ENCODE results near the gene TGM3.

TGM3 gene

GRCh38 chr20:2283706-2284423 is 11.9 kb upstream of the TGM3 start:
- no peak for DNase-seq (ENCODE audit: low read depth)

GRCh38 chr20:2285193-2285592 is 10.6 kb upstream of the TGM3 start:
- DNase-seq (ENCODE audit: low read depth) = no peak

- no peak for DNase-seq (ENCODE audit: low read depth)
Observed at GRCh38 chr20:2285613-2286012, 10.2 kb upstream of the TGM3 start.

DNA sequence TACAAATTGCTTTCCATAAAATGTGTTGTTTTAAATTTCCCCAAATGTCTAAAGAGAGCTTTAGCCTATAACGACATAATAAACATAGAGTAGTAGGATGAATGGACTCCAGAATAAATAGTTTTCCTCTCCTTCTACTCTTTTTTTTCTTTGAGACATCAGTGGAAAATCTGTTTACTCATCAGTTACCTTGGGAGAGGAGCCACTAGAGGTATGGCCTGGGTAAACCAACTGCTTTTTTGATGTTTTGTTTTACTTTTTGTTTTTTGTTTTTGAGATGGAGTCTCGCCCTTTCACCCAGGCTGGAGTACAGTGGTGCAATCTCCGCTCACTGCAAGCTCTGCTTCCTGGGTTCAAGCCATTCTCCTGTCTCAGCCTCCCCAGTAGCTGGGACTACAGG is 8.3 kb upstream of the TGM3 start:
- no peak for DNase-seq (ENCODE audit: low read depth)

DNA sequence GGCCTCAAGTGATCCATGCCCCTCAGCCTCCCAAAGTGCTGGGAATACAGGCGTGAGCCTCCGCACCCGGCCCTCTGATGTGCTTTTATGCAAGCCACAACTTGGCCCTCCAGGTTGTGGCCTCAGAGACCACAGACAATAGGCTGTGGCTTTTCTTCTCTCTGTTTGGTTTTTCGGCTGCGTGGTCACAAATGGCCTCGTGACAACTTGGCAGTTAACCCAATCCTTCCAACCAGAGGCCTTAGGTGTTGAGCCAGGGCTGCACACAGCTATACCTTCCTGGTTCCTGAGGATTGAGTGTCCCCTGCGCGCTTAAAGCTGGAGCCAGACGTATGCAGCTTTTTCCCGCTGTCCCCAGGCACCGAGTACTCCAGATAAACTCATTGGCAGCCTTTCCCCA is 6.3 kb upstream of the TGM3 start:
- DNase-seq (ENCODE audit: low read depth) = no peak

- DNase-seq (ENCODE audit: low read depth) = no peak
Observed at GRCh38 chr20:2290486-2290885, 5.3 kb upstream of the TGM3 start.

DNA sequence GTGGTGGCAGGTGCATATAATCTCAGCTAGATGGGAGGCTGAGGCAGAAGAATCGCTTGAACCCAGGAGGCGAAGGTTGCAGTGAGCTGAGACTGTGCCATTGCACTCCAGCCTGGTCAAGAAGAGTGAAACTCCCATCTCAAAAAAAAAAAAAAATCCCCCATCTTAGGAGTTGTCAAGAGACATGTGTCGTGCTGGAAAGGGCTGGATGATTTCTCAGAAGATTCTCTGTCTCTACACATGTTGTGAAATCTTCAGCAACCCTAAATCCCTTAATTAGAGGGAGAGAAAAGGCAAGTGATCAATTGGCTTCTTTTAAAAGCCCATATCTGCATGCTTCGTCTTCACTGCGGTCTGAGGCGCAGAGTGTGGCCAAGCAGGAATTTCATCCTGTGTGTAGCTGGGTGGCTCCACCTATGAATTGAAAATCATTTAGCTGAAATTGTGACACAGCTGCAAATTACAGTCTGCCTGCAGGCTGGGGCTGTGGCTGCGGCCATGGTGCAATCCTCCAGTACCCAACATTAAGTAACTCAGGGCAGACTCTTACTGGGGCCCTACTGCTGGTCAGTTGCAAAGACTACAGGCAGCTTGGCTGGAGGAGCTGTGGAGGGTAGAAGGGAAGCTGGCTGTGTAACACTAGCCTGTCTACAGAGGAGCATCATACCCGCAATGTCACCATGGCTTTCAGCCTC is 3.2 kb upstream of the TGM3 start:
- no peak for DNase-seq (ENCODE audit: low read depth)

DNA sequence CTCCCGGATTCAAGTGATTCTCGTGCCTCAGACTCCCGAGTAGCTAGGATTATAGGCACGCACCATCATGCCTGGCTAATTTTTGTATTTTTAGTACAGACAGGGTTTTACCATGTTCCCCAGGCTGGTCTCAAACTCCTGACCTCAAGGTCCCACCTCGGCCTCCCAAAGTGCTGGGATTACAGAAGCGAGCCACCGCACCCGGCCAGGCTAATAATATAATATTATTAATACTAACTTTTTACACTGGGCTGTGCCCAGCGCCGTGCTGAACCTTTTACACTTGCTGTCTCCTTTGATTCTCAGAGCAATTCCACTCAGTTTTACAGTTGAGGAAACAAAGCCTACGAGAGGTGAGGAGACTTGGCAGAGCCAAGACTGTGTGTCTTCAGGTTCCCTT is 2.3 kb upstream of the TGM3 start:
- no peak for DNase-seq (ENCODE audit: low read depth)

GRCh38 chr20:2293971-2294370 is 1.8 kb upstream of the TGM3 start:
- no peak for DNase-seq (ENCODE audit: low read depth)

DNA sequence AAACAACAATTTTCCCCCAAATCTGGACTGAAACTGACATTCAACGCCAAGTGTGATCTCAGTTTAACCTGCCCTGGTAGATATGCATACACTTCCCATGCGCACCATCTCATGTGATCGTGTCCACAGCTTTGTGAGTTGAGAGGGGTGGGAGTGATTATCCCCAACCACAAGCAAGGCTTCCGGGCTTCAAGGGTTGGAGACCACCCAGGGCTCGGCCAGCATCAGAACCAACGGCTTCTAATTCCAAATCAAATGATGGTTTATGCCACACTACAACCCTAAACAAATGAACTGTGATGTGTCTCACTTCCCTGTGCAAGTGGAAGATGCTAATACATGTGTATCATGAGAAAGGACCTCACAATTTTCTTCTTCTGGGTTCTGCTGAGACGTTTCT is 515 bp upstream of the TGM3 start:
- DNase-seq (ENCODE audit: low read depth) = no peak

DNA sequence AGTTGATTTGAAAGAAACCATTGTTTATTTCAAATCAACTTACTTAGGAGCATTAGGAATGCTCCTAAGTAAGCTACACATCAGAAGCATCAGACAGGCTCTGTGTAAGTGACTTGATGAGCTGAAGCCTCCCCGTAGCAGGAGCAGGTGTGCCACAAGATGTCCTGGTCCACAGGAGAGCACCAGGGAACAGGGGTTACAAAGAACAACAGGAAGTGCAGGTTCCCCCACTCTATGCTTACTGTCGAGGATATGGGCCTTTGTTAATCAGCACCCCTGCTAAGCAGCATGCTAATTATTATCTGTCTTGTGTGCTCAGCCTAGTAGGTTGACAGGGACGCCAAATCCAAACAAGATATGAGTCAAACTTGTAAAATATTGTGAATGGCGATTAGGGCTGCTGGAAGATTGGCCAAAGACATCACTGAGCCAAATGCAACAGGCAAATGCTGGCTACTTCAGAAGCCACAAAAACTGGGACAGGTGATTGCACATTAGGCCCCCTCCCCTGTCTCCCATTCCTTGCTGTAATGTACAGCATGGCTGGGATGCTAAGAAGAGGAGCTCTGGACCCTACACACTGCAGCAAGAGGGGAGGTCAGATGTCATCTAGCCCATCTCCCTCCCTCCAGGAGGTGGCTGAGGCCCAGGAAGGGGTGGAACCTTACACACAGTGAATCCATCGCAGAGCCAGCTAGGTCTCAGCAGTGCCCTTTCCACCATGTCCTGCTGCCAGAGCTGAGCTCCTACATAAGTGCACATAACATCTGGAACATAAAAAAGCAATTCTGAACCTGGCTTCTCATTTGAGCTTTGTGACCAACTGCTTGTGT is 939 bp downstream of the TGM3 start:
- DNase-seq (ENCODE audit: low read depth) = no peak

GRCh38 chr20:2297357-2297728 is 1.5 kb downstream of the TGM3 start:
- no peak for DNase-seq (ENCODE audit: low read depth)

GRCh38 chr20:2298116-2298515 is 2.3 kb downstream of the TGM3 start:
- DNase-seq (ENCODE audit: low read depth) = no peak

DNA sequence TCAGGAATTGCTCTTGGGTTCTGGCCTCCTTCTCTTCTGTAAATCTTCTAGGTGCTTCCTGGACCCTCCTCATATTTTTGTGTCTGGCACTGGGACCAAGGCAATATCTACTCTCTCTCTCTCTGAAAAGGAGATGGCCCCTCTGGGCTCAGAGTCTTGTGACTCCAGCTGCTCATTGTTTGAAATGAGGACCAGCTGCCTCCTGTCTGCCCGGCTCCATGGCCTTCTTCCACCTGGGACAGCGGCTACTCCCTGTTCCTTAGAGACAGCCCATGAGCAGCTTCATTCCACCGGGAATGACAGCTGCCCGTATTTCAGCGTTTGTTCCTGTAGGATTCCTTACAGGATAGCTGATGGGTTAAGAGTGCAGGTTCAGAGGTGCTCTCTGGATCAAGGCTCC is 2.9 kb downstream of the TGM3 start:
- no peak for DNase-seq (ENCODE audit: low read depth)

GRCh38 chr20:2299301-2299700 is 3.5 kb downstream of the TGM3 start:
- DNase-seq (ENCODE audit: low read depth) = no peak

- DNase-seq (ENCODE audit: low read depth) = no peak
Observed at GRCh38 chr20:2300002-2300401, 4.2 kb downstream of the TGM3 start.

DNA sequence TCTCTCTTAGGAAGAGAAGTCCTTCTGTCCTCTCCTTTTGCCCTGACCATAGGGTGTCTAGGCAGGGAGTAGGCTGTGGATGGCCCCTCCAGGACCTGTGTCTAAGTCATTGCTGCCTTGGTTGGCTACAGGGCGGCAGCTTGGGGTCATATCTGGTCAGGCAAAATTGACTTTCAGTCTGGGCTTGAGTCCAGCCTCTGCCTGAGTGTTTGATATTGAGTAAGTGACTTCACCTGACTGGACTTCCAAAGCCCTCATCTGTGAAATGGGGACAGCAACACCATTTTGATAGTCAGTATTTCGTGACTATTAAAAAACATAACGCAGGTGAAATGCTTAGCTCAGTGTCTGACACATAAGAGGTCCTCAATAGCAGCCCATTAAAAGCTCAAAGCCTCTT is 4.6 kb downstream of the TGM3 start:
- no peak for DNase-seq (ENCODE audit: low read depth)

- DNase-seq (ENCODE audit: low read depth) = no peak
Observed at GRCh38 chr20:2301164-2301622, 5.4 kb downstream of the TGM3 start.

GRCh38 chr20:2302384-2303060 is 6.7 kb downstream of the TGM3 start:
- no peak for DNase-seq (ENCODE audit: low read depth)

DNA sequence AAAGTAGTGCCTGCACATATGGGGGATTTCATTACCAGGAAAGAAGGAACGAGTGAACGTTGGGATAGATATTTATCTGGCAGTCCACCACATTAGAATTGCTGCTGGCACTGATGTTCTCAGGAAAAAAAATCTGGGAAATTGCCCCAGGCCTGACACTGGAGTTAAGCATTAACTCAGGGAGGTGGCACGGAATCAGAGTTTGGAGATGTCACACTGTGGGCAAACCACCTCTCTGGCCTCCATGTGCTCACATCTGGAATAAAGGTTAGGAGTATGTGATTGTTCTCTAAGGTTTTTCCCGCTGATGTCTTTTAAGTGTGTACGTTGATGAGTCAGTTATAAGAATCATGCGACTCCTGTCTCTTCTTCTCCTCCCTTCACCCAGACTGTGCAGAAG is 7.9 kb downstream of the TGM3 start:
- DNase-seq (ENCODE audit: low read depth) = no peak

DNA sequence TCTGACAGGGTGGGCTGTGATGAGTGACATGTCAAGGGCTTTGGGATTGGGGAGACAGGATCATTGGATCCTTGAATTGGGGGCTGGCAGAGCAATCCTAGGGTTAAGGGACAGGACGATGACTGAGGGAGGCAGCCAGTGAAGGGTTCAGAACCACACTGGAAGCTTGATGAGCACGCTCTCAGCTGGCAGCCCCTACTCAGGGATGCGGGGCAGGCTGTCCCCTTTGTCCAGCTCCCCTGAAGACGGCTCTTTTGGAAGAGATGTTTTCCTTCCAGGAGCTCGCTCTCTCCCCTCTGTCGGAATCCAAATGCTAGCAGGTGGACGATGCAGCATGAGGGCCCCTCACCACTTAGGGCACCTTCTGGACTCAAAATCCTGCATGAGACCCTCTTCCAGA is 8.4 kb downstream of the TGM3 start:
- DNase-seq (ENCODE audit: low read depth) = no peak

DNA sequence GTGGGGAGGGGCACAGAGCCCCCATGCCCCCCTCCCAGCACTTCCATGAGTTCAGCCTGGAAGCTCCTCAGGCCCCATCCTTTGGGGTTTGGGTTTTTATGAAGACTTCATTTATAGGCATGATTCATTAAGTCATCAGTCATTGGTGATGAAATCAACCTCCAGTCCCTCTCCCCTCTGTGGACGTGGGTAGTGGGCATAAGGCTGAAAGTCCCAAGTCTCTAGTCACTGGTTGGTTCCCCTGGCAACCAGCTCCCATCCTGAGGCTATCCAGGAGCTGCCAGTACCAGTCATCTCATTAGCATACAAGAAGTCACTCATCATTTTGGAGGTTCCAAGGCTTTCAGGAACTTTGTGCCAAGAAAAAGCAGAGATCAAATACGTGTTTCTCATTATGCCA is 9.2 kb downstream of the TGM3 start:
- no peak for DNase-seq (ENCODE audit: low read depth)

DNA sequence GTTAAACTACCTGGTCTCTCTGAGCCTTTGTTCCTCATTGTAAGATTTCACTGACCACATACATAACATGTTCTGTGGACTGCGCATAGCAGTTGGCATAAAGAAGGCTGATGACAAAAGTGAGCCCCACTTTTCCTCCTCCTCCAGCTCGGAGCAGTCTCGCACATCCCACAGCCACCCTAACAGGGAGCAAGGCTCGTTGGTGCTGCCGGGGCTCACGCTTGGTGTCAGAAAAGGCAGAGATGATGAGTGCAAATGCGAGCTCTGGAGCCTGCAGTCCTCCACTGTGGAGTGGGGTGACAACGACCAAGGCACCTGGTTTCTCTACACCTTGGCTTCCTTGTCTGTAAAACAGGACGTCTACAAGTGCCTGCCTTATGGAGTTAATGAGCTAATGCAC is 9.7 kb downstream of the TGM3 start:
- no peak for DNase-seq (ENCODE audit: low read depth)

Data from activated gamma-delta T cell treated with anti-CD3 and anti-CD28 coated beads, Interleukin-2, amount 50 U/mL, for 16 hours (primary cell).